Measurements from ENCODE around the gene MACROD2.

Gene MACROD2

GRCh38 chr20:16078172-16078898 is 2083.0 kb downstream of the MACROD2 start:
- no peak for DNase-seq

GRCh38 chr20:16081421-16081820 is 2086.1 kb downstream of the MACROD2 start:
- DNase-seq: no peak

GRCh38 chr20:16082051-16082550 is 2086.8 kb downstream of the MACROD2 start:
- DNase-seq: no peak

GRCh38 chr20:16083639-16084280 is 2088.4 kb downstream of the MACROD2 start:
- no peak for DNase-seq

- no peak for DNase-seq
These were observed 2099.9 kb downstream of the MACROD2 start for GRCh38 chr20:16095226-16095625.

- DNase-seq: no peak
These were observed 2101.5 kb downstream of the MACROD2 start for GRCh38 chr20:16096756-16097326.

- no peak for DNase-seq
These were observed 2102.5 kb downstream of the MACROD2 start for GRCh38 chr20:16097788-16098187.

- DNase-seq: no peak
These were observed 2103.7 kb downstream of the MACROD2 start for GRCh38 chr20:16098890-16099639.

- no peak for DNase-seq
These were observed 2104.8 kb downstream of the MACROD2 start for GRCh38 chr20:16100111-16100510.

GRCh38 chr20:16100767-16101166 is 2105.5 kb downstream of the MACROD2 start:
- no peak for DNase-seq
